Measurements from ENCODE around the gene INPP5A. TPM values are rescaled to one million over a fixed set of nuclear protein-coding genes. Genes with fewer than 3 reads are reported as not detected.

Gene INPP5A
- total RNA-seq, 1 donor from 2014 or later: 105 TPM

GRCh38 chr10:132710746-132711612, 173.4 kb downstream of the INPP5A start:
- H3K4me3 ChIP-seq: no peak overlapping the region
- TF ChIP-seq CTCF (IDR thresholded peaks at IDR 0.05; ENCODE audit: borderline replicate concordance): no peak
- H3K27me3 ChIP-seq (ENCODE audit: low read depth): no peaks in the 10 kb centered on the region
- peaks cover 8% of the 10 kb centered on the region for H3K9me3 ChIP-seq (replicated peaks)
- intact Hi-C loops (cut with micrococcal nuclease): no loop called here
- no peak overlapping the region for H3K27ac ChIP-seq (replicated peaks)
- DNase-seq: peak; percentile 7
- peaks cover 59% of the 10 kb centered on the region for H3K36me3 ChIP-seq
- H3K4me1 ChIP-seq: no peaks in the 10 kb centered on the region

GRCh38 chr10:132711613-132712121, 174.1 kb downstream of the INPP5A start:
- TF ChIP-seq CTCF (IDR thresholded peaks at IDR 0.05; ENCODE audit: borderline replicate concordance): no peak
- H3K4me3 ChIP-seq: no peak overlapping the region
- no peaks in the 10 kb centered on the region for H3K27me3 ChIP-seq (ENCODE audit: low read depth)
- DNase-seq: peak; percentile 6
- intact Hi-C loops (cut with micrococcal nuclease): no loop called here
- H3K9me3 ChIP-seq (replicated peaks): peaks cover 1% of the 10 kb centered on the region
- no peak overlapping the region for H3K27ac ChIP-seq (replicated peaks)
- no peaks in the 10 kb centered on the region for H3K4me1 ChIP-seq
- peaks cover 59% of the 10 kb centered on the region for H3K36me3 ChIP-seq

GRCh38 chr10:132712291-132712690, 174.7 kb downstream of the INPP5A start:
- intact Hi-C loops (cut with micrococcal nuclease): no loop called here
- peaks cover 59% of the 10 kb centered on the region for H3K36me3 ChIP-seq
- DNase-seq: peak; percentile 2

GRCh38 chr10:132712743-132713142, 175.2 kb downstream of the INPP5A start:
- H3K4me3 ChIP-seq: no peak overlapping the region
- H3K36me3 ChIP-seq: peaks cover 57% of the 10 kb centered on the region
- no peaks in the 10 kb centered on the region for H3K4me1 ChIP-seq
- H3K9me3 ChIP-seq (replicated peaks): no peaks in the 10 kb centered on the region
- TF ChIP-seq CTCF (IDR thresholded peaks at IDR 0.05; ENCODE audit: borderline replicate concordance): no peak
- H3K27ac ChIP-seq (replicated peaks): no peak overlapping the region
- intact Hi-C loops (cut with micrococcal nuclease): no loop called here
- peak; percentile 7 for DNase-seq
- H3K27me3 ChIP-seq (ENCODE audit: low read depth): no peaks in the 10 kb centered on the region

More at GRCh38 chr10:132712291-132712690, 174.7 kb downstream of the INPP5A start:
- no peak for TF ChIP-seq CTCF (IDR thresholded peaks at IDR 0.05; ENCODE audit: borderline replicate concordance)
- Histone ChIP-seq H3K9me3 (replicated peaks) (no peaks in the 10 kb centered on the region), H3K4me1 (no peaks in the 10 kb centered on the region), H3K27me3 (ENCODE audit: low read depth) (no peaks in the 10 kb centered on the region), H3K4me3 (no peak overlapping the region), H3K27ac (replicated peaks) (no peak overlapping the region)

- no peak for TF ChIP-seq CTCF (IDR thresholded peaks at IDR 0.05; ENCODE audit: borderline replicate concordance)
- DNase-seq: peak; percentile 13
- no peaks in the 10 kb centered on the region for H3K4me1 ChIP-seq
- peak overlapping the region; percentile 38 for H3K27ac ChIP-seq (replicated peaks)
- H3K36me3 ChIP-seq: peaks cover 52% of the 10 kb centered on the region
- H3K4me3 ChIP-seq: no peak overlapping the region
- intact Hi-C loops (cut with micrococcal nuclease): no loop called here
- no peaks in the 10 kb centered on the region for H3K9me3 ChIP-seq (replicated peaks)
- no peaks in the 10 kb centered on the region for H3K27me3 ChIP-seq (ENCODE audit: low read depth)
Observed at GRCh38 chr10:132713421-132714095, 176.0 kb downstream of the INPP5A start.

Data from left ventricle myocardium inferior (tissue), 1 donor.